Measurements from ENCODE around the gene CFAP141. TPM values are rescaled to one million over a fixed set of nuclear protein-coding genes. Genes with fewer than 3 reads are reported as not detected.

The CFAP141 gene
- total RNA-seq, 3 donors from 2014 or later (not counting 1 experiment from before 2014, with no cell fraction given): 1.2 TPM; not detected in 2

DNA sequence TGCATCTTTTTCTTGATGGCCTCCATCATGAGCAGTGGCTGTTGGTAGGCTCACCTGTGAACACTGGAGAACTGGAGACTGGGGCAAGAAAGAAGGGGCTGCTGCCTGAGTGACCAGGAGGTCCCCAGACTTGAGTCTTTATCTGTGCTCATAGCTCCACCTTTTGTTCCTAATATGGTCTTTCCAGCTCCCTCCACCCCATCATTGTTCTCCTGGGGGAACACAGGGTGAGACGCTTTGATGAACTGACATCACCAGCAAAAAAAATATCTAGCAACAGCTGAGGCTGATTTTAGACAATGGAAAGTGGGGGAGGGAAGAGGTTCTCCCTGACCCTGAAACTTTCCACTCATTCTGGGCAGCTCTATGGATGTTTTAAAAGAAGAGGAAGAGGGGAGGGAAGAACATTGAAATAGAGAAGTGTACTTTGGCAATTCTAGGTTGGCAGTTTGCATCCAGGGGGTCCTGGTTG, 14.1 kb downstream of the CFAP141 start, which contains the start of gene TPM3:
Gene TPM3, minus strand, starts transcription at position 111 of the 472 bp plus-strand sequence. Its CDS starts 82 bp downstream, at position 29.
- Histone ChIP-seq H3K27ac (ENCODE audit: low read length) (no peak within 1 kb of the TSS), H3K36me3 (ENCODE audit: control insufficient read depth, insufficient read depth, low read length) (no peaks in the 10 kb centered on the region), H3K27me3 (ENCODE audit: control insufficient read depth, insufficient read depth, low read length) (no peaks in the 10 kb centered on the region), H3K4me3 (ENCODE audit: low read length) (no peak within 1 kb of the TSS), H3K9me3 (ENCODE audit: control insufficient read depth, insufficient read depth, low read length) (no peaks in the 10 kb centered on the region), H3K4me1 (ENCODE audit: control insufficient read depth, insufficient read depth, low read length) (no peaks in the 10 kb centered on the region)
- H3K27ac Mint-ChIP-seq: no peak within 1 kb of the TSS
- TF ChIP-seq, protein P1, sequence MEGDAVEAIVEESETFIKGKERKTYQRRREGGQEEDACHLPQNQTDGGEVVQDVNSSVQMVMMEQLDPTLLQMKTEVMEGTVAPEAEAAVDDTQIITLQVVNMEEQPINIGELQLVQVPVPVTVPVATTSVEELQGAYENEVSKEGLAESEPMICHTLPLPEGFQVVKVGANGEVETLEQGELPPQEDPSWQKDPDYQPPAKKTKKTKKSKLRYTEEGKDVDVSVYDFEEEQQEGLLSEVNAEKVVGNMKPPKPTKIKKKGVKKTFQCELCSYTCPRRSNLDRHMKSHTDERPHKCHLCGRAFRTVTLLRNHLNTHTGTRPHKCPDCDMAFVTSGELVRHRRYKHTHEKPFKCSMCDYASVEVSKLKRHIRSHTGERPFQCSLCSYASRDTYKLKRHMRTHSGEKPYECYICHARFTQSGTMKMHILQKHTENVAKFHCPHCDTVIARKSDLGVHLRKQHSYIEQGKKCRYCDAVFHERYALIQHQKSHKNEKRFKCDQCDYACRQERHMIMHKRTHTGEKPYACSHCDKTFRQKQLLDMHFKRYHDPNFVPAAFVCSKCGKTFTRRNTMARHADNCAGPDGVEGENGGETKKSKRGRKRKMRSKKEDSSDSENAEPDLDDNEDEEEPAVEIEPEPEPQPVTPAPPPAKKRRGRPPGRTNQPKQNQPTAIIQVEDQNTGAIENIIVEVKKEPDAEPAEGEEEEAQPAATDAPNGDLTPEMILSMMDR (IDR thresholded peaks at IDR 0.05): no peak
- no CpG with 5 or more reads among the region's 1 CpG for WGBS (ENCODE audit: insufficient coverage)
- no peaks in the 10 kb centered on the region for H3K36me3 Mint-ChIP-seq
- no peaks in the 10 kb centered on the region for H3K4me1 Mint-ChIP-seq
- no peak within 1 kb of the TSS for H3K4me3 Mint-ChIP-seq
- intact Hi-C loops (cut with micrococcal nuclease): no loop called here
- H3K27me3 Mint-ChIP-seq (ENCODE audit: low read depth in 2 of 2): peaks cover 14 to 36% of the 10 kb centered on the region in 2 donors
- no peak for DNase-seq
- no peaks in the 10 kb centered on the region for H3K9me3 Mint-ChIP-seq
- ATAC-seq: no peak

DNA sequence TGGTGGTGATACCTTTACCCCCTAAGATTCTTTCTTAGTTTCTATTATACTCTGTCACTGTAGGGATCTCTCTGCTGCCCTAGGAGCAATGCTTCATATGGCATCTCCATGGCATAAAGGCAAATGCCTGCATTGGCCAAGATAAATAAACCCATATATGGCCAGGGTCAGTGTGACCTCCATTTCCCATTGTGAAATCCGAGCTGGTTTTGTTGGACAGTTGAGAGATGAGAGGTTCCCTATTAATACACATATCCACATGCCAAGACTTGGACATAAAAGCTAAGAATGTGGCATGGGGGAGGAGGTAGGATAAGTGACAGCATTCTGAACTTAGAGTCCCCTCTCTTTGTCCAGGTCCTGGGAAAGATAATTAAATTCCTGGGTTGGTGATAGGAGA, 15.6 kb downstream of the CFAP141 start:
- TF ChIP-seq, protein P1 (IDR thresholded peaks at IDR 0.05): no peak
- Histone ChIP-seq H3K27me3 (ENCODE audit: control insufficient read depth, insufficient read depth, low read length) (no peaks in the 10 kb centered on the region), H3K36me3 (ENCODE audit: control insufficient read depth, insufficient read depth, low read length) (no peaks in the 10 kb centered on the region), H3K4me3 (ENCODE audit: low read length) (no peak overlapping the region), H3K4me1 (ENCODE audit: control insufficient read depth, insufficient read depth, low read length) (no peaks in the 10 kb centered on the region), H3K27ac (ENCODE audit: low read length) (no peak overlapping the region), H3K9me3 (ENCODE audit: control insufficient read depth, insufficient read depth, low read length) (no peaks in the 10 kb centered on the region)
- no peak for DNase-seq
- intact Hi-C loops (cut with micrococcal nuclease): no loop called here
- no peak for ATAC-seq
- Mint-ChIP-seq H3K9me3 (no peaks in the 10 kb centered on the region), H3K36me3 (no peaks in the 10 kb centered on the region), H3K27ac (no peak overlapping the region), H3K4me1 (no peaks in the 10 kb centered on the region), H3K27me3 (ENCODE audit: low read depth in 2 of 2) (peaks cover 14 to 41% of the 10 kb centered on the region in 2 donors), H3K4me3 (no peak overlapping the region)
- no CpG with 5 or more reads among the region's 1 CpG for WGBS (ENCODE audit: insufficient coverage)

DNA sequence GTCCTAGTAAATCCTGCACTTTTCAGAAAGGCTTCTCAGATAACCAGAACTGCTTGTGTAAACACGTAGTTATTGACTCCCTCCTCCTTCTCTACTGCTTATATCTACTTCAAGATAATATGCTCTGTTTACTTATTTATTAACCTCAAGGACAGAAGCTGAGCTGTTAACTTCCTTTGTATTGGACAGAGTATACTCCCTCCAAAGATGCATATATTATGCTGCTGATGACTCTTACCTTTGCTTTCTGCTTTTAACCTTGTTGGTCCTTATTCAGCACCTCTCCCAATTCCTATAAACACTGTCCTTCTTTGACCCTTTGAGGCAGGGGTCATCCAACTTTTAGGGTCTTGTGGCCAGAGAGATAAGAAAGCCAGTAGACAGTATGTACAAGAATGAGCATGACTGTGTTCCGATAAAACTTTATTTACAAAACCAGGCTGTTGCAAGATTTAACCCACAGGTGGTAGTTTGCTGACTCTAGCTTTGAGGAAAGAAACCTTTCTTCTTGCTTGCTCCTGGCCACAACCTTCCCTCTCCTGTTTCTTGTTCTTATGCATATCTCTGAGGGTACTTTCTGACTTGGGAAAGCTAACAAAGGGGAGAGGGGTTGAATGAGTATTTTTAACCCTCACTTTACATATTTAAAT, 19.2 kb downstream of the CFAP141 start:
- WGBS (ENCODE audit: insufficient coverage): 64% methylated on average over 2 of the region's 2 CpGs
- H3K27me3 Mint-ChIP-seq (ENCODE audit: low read depth in 2 of 2): peaks cover 0 to 19% of the 10 kb centered on the region in 2 donors

More for the DNA sequence above, 19.2 kb downstream of the CFAP141 start:
- peaks cover 6% of the 10 kb centered on the region for H3K36me3 Mint-ChIP-seq
- H3K9me3 ChIP-seq (ENCODE audit: control insufficient read depth, insufficient read depth, low read length): no peaks in the 10 kb centered on the region
- intact Hi-C loops (cut with micrococcal nuclease): no loop called here
- ATAC-seq (no peak), DNase-seq (no peak)
- H3K4me1 ChIP-seq (ENCODE audit: control insufficient read depth, insufficient read depth, low read length): peaks cover 10% of the 10 kb centered on the region
- no peak overlapping the region for H3K4me3 Mint-ChIP-seq
- H3K27ac ChIP-seq (ENCODE audit: low read length): no peak overlapping the region
- H3K9me3 Mint-ChIP-seq: no peaks in the 10 kb centered on the region
- H3K27me3 ChIP-seq (ENCODE audit: control insufficient read depth, insufficient read depth, low read length): no peaks in the 10 kb centered on the region
- TF ChIP-seq, protein P1 (IDR thresholded peaks at IDR 0.05): no peak
- H3K27ac Mint-ChIP-seq: no peak overlapping the region
- no peaks in the 10 kb centered on the region for H3K36me3 ChIP-seq (ENCODE audit: control insufficient read depth, insufficient read depth, low read length)
- H3K4me1 Mint-ChIP-seq: peaks cover 14 to 16% of the 10 kb centered on the region in 2 donors
- no peak overlapping the region for H3K4me3 ChIP-seq (ENCODE audit: low read length)
